Mesenteric fat pad (tissue), 1 donor: ENCODE measurements around the gene VSTM2A. TPM values are rescaled to one million over a fixed set of nuclear protein-coding genes. Genes with fewer than 3 reads are reported as not detected.

ENCODE experiments used
- DNase-seq: peaks from one replicate; pipeline ENCODE4 v3.0.0-alpha.2; 2020; ENCODE audit warnings: low spot score
- total RNA-seq: library from RNA; stranded (reverse); fragmentation: NEBNext Ultra II Directional; extraction: Animal tissue kit (Norgen Biotek cat#: 25700); gene quantifications from one replicate; pipeline ENCODE4 v1.2.1, GENCODE V29; 2021
- donor health status: DM: yes; HTN: yes; CAD: no.

The VSTM2A gene
- total RNA-seq, 1 donor from 2014 or later = not detected

- DNase-seq = no peak
These were observed 73.4 kb downstream of the VSTM2A start for GRCh38 chr7:54615537-54615936.

Other genes starting within 250 kb of the VSTM2A start
- 96.2 TPM for gene SEC61G, start 216.8 kb downstream of the VSTM2A start, total RNA-seq